ENCODE data around the gene ID2.

Gene ID2

GRCh38 chr2:8648441-8649213 is 33.2 kb upstream of the ID2 start:
- no peak for DNase-seq (ENCODE audit: low read depth)

- no peak for DNase-seq (ENCODE audit: low read depth)
These were observed 32.1 kb upstream of the ID2 start for GRCh38 chr2:8649718-8650117.

GRCh38 chr2:8650256-8650655 is 31.6 kb upstream of the ID2 start:
- no peak for DNase-seq (ENCODE audit: low read depth)

GRCh38 chr2:8652774-8653426 is 29.0 kb upstream of the ID2 start:
- DNase-seq (ENCODE audit: low read depth), result no peak

GRCh38 chr2:8653485-8653884 is 28.4 kb upstream of the ID2 start:
- DNase-seq (ENCODE audit: low read depth), result no peak

- no peak for DNase-seq (ENCODE audit: low read depth)
These were observed 27.8 kb upstream of the ID2 start for GRCh38 chr2:8654041-8654440.

- DNase-seq (ENCODE audit: low read depth), result no peak
These were observed 27.4 kb upstream of the ID2 start for GRCh38 chr2:8654483-8654882.

GRCh38 chr2:8656160-8656641 is 25.7 kb upstream of the ID2 start:
- DNase-seq (ENCODE audit: low read depth), result no peak

- DNase-seq (ENCODE audit: low read depth), result no peak
These were observed 25.0 kb upstream of the ID2 start for GRCh38 chr2:8656811-8657210.

- no peak for DNase-seq (ENCODE audit: low read depth)
These were observed 24.3 kb upstream of the ID2 start for GRCh38 chr2:8657423-8658062.

- no peak for DNase-seq (ENCODE audit: low read depth)
These were observed 23.6 kb upstream of the ID2 start for GRCh38 chr2:8658064-8658862.

GRCh38 chr2:8659092-8659734 is 22.6 kb upstream of the ID2 start:
- no peak for DNase-seq (ENCODE audit: low read depth)

GRCh38 chr2:8659735-8660492 is 21.9 kb upstream of the ID2 start:
- DNase-seq (ENCODE audit: low read depth), result no peak

- DNase-seq (ENCODE audit: low read depth), result no peak
These were observed 20.6 kb upstream of the ID2 start for GRCh38 chr2:8661235-8661634.

GRCh38 chr2:8661736-8662135 is 20.1 kb upstream of the ID2 start:
- DNase-seq (ENCODE audit: low read depth), result no peak

GRCh38 chr2:8662239-8662879 is 19.5 kb upstream of the ID2 start:
- peak; percentile 91 for DNase-seq (ENCODE audit: low read depth)

- no peak for DNase-seq (ENCODE audit: low read depth)
These were observed 17.9 kb upstream of the ID2 start for GRCh38 chr2:8663997-8664396.

GRCh38 chr2:8666581-8666980 is 15.3 kb upstream of the ID2 start:
- no peak for DNase-seq (ENCODE audit: low read depth)

GRCh38 chr2:8667896-8668512 is 13.9 kb upstream of the ID2 start:
- no peak for DNase-seq (ENCODE audit: low read depth)

Data from GM04504 (cell line).